Daoy (cell line): ENCODE results near the gene EPG5. TPM values are rescaled to one million over a fixed set of nuclear protein-coding genes. Genes with fewer than 3 reads are reported as not detected.
"Not testable (repeated sequence)": the region's sequence is repeated elsewhere in the genome, so short reads cannot be mapped to it uniquely, and the experiment has no call there.

Experiments
- DNase-seq: peaks from one replicate; pipeline ENCODE4 v3.0.0-alpha.2; 2015; ENCODE audit warnings: low read depth
- total RNA-seq: library from RNA; depleted of rRNA; stranded (reverse); fragments of >200 nt; shearing (Covaris generic); gene quantifications from 2 replicates; pipeline ENCODE4 v1.2.3, GENCODE V29; 2014

The EPG5 gene
- total RNA-seq, 1 experiment from 2014 or later: 6.2 TPM

- no peak for DNase-seq
Measured at GRCh38 chr18:45980229-45980628, 13.1 kb upstream of the EPG5 start.

GRCh38 chr18:45978084-45978483 lies 11.0 kb upstream of the EPG5 start:
- DNase-seq: no peak

DNA sequence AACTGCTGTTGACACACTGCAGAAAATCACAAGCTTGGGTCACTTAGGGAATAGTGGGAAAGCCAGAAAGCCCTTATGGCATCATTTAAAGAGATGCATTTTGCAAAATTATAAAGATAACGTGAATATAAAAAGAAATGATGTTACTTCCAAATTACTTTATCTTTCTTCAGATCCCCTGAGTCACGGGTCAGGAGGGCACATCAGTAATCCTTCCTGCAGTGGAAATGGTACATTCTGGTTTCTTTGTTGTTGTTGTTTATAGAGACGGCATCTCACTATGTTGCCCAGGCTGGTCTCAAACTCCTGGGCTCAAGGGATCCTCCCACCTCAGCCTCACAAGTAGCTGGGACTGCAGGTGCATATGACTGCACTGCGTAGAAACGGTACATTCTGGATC lies 9.8 kb upstream of the EPG5 start:
- no peak for DNase-seq

- no peak for DNase-seq
Measured at GRCh38 chr18:45976566-45976965, 9.4 kb upstream of the EPG5 start.

- DNase-seq: peak; percentile 57
Measured at GRCh38 chr18:45974088-45974536, 7.0 kb upstream of the EPG5 start.

GRCh38 chr18:45964913-45965312 lies 2.2 kb downstream of the EPG5 start:
- not testable (repeated sequence) for DNase-seq

DNA sequence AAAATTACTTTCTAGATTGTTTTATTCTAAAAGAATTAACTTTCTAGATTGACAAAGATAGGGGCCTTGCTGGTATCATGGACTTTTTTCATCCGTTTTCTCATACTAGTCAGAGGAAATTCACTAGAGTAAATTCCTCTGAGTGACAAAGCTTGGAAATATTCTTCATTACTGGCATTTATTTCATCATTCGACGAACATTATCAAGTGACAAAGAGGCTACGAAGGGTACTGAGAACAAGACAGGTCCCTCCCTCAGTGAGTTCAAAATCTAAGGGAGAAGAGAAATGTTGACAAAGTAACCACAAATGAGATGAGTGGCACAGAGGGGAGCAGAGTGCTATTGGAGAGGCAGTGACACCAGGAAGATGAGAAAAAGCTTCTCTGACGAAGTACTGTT lies 4.3 kb downstream of the EPG5 start:
- DNase-seq: peak; percentile 46

DNA sequence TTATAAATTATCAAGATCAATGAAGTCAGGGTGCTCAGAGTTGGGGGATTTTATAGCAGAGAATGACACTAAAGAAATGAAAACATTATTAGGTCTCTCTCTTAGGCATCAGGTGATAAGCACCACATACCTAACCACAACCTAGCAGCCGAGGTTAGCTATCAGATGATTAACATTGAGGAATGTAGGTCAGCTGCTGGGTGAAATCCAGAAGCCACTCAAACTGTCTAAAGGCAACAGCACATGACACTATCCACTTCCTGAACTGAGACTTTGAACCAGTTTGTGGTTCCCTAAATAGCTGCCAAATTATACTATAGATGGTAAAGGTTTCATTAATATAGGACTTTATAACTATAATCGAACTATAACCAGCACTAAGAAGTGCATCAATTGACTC lies 4.7 kb downstream of the EPG5 start:
- peak; percentile 83 for DNase-seq

GRCh38 chr18:45959484-45959883 lies 7.6 kb downstream of the EPG5 start:
- DNase-seq: not testable (repeated sequence)

- DNase-seq: no peak
Measured at GRCh38 chr18:45958730-45959129, 8.4 kb downstream of the EPG5 start.

- DNase-seq: no peak
Measured at GRCh38 chr18:45958027-45958426, 9.1 kb downstream of the EPG5 start.

GRCh38 chr18:45957100-45957499 lies 10.0 kb downstream of the EPG5 start:
- DNase-seq: no peak

- DNase-seq: peak; percentile 65
Measured at GRCh38 chr18:45954070-45954934, 12.8 kb downstream of the EPG5 start.

GRCh38 chr18:45951016-45951714 lies 16.0 kb downstream of the EPG5 start:
- DNase-seq: peak; percentile 86

- DNase-seq: no peak
Measured at GRCh38 chr18:45945669-45946068, 21.5 kb downstream of the EPG5 start.

DNA sequence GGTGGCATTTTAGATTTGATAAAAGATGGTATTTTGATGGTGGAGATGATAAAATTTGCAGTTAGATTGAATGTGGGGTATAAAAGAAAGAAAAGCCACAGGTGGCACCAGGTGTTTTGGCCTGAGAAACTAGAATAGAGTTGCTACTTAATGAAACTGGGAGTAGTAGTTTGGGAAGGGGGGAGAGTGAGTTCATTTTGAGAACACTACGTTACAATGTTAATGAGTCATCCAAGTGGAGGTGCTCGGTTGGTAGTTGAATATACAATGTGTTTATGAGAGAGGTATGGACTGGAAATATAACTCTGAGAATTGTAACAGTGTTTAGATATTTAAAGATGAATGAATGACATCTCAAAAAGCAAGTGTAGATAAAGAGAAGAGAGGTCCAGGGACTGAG lies 26.4 kb downstream of the EPG5 start:
- no peak for DNase-seq

DNA sequence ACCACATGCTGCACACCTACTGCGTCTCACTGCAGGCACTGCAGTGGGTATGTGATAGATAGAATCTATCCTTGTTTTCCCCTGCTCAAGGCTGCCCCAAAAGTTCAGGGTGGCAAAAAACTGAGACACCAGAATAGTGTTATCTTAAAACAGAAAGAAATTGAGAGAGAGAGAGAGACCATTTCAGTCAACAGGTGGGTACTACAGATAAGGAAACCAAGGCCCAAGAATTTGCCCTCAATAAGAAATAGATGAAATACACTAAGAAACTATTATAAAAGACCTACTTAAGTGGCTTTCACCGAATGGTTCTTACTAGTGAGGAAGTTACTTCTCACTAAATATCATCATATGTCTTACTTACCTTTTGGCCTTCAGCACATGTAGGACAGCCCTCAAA lies 27.9 kb downstream of the EPG5 start:
- DNase-seq: no peak

- DNase-seq: no peak
Measured at GRCh38 chr18:45938488-45938935, 28.6 kb downstream of the EPG5 start.

DNA sequence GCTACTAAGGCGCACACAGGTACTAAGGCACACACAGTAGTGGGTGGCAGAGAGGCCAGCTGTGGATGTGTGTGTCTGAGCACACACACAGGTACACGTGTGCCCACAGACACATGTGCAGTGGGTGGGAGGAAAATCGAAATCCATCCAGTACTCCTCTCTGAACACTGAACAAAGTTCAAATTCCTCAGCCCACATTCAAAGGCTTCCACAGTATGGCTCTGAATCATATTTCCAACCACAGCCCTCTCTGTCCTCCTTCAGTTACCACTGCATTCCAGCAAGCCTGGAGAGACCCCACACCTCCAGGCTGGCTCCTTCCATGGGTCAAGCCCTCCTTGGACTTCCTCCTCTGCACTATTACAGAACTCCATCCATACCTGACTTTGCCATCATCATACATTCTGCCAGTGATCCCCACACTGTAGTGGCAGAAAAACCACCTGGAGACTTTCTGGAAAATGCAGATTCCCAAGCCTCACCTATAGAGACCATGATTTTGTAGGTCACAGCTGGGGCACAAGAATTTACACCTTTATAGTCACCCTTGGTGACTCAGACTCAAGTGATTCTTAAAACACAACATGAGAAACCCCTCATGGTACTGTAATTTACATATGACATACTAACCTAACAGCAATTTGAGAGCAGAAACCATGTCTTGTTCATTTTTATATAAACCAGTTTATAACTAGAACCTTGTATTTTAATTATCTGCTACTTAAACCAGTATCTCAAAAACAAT lies 31.4 kb downstream of the EPG5 start:
- DNase-seq: peak; percentile 38

DNA sequence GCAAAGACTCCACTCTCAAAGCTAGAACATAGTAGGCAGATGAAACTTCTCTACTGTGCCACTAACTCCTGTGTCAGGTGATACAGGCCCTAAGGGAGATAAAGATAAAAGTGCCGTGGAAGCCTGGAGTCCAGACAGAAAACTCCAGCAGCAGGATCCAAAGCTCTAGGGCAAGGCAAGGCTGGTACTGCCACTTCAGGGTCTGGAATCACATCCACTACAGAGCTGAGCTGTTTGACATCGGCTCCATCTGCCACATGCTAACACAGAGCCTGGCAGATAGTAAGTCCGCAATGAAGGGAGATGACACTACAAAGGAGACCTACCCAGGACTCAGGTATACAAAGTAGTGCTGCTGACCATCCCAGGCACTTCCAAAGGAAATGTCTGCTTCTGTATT lies 34.4 kb downstream of the EPG5 start:
- no peak for DNase-seq

DNA sequence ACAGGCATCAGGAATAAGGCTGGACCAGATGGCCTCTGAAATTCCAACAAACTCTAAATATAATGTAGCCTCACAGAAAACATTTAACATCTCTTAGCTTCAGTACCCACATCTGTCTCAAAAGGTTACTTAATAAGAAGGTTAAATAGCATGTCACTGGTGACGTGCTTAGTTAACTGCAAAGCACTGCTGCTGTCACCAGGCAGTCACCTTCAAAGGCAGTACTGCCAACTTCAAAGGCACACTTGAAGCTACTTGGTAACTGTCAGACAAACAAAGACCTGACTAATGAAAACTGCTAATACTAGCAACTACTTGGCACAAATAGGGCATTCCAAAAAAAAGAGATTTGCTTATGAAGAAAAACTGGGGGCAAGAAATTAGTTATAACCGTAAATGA lies 36.2 kb downstream of the EPG5 start:
- DNase-seq: no peak

DNA sequence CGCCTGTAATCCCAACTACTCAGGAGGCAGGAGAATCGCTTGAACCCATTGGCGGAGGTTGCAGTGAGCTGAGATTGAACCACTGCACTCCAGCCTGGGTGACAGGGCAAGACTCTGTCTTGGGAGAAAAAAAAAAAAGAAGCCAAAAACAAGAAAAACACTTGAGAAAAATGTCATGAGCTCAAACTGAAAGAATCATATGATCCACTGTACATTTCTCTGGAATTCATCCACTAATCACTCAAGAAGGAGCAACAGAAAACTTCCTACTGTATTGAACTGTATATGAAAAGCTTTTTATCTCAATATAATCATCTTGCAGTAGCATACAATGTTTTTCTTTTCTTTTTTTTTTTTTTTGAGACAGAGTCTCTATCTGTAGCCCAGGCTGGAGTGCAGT lies 40.4 kb downstream of the EPG5 start:
- DNase-seq: no peak
